MM.1S (cell line): ENCODE measurements around the gene SHANK1.

Experiments used
- DNase-seq: peaks from one replicate; pipeline ENCODE4 v3.0.0-alpha.2; 2015
- H2AFZ ChIP-seq: fragments of 300-600 bp; sonication (generic); 2 replicates; pipeline ENCODE4 v1.6.0; 2016; ENCODE audit warnings: antibody characterized with exemption, low read length
- H3F3A ChIP-seq: fragments of 300-600 bp; sonication (generic); 2 replicates; pipeline ENCODE4 v1.6.1; 2016; ENCODE audit warnings: mild to moderate bottlenecking, antibody characterized with exemption, low read length, moderate library complexity, mixed read lengths; ENCODE audit not compliant: insufficient read depth
- H3K27ac ChIP-seq: fragments of 300-600 bp; sonication (generic); 2 replicates; pipeline ENCODE4 v1.5.1; 2016; ENCODE audit warnings: mild to moderate bottlenecking, low read length
- H3K27me3 ChIP-seq: fragments of 300-600 bp; sonication (generic); replicated peaks from 2 replicates; pipeline ENCODE4 v1.6.0; 2016; ENCODE audit warnings: low read length; ENCODE audit not compliant: insufficient read depth
- H3K36me3 ChIP-seq: fragments of 300-600 bp; sonication (generic); replicated peaks from 2 replicates; pipeline ENCODE4 v1.6.1; 2016; ENCODE audit warnings: mild to moderate bottlenecking, low read length, mixed read lengths; ENCODE audit not compliant: insufficient read depth
- H3K4me1 ChIP-seq: fragments of 300-600 bp; sonication (generic); 2 replicates; pipeline ENCODE4 v1.6.1; 2016; ENCODE audit warnings: low read length, mixed read lengths
- H3K4me2 ChIP-seq: fragments of 300-600 bp; sonication (generic); 2 replicates; pipeline ENCODE4 v1.6.0; 2016; ENCODE audit warnings: low read depth, low read length
- H3K4me3 ChIP-seq: fragments of 300-600 bp; sonication (generic); 2 replicates; pipeline ENCODE4 v1.5.1; 2016; ENCODE audit warnings: low read length, mixed read lengths
- H3K79me2 ChIP-seq: fragments of 300-600 bp; sonication (generic); 2 replicates; pipeline ENCODE4 v1.6.1; 2016; ENCODE audit warnings: mixed run types, low read length, mixed read lengths
- H3K9ac ChIP-seq: fragments of 300-600 bp; sonication (generic); 2 replicates; pipeline ENCODE4 v1.6.1; 2016; ENCODE audit warnings: low read length, mixed read lengths
- H3K9me2 ChIP-seq: fragments of 300-600 bp; sonication (generic); replicated peaks from 2 replicates; pipeline ENCODE4 v1.6.1; 2016; ENCODE audit warnings: mild to moderate bottlenecking, low read length, mixed read lengths; ENCODE audit not compliant: insufficient read depth
- H3K9me3 ChIP-seq: fragments of 300-600 bp; sonication (generic); replicated peaks from 2 replicates; pipeline ENCODE4 v1.6.1; 2016; ENCODE audit warnings: mild to moderate bottlenecking, low read length, mixed read lengths; ENCODE audit not compliant: insufficient read depth
- H4K20me1 ChIP-seq: fragments of 300-600 bp; sonication (generic); 2 replicates; pipeline ENCODE4 v1.6.1; 2016; ENCODE audit warnings: mild to moderate bottlenecking, low read length, moderate library complexity, mixed read lengths; ENCODE audit not compliant: insufficient read depth
- CTCF ChIP-seq: fragments of 300-600 bp; sonication (generic); IDR thresholded peaks from 2 replicates; pipeline ENCODE4 v1.5.1; 2016; ENCODE audit warnings: antibody characterized with exemption, low read length, mixed read lengths
- EZH2 ChIP-seq: fragments of 300-600 bp; sonication (generic); optimal IDR thresholded peaks from 2 replicates; pipeline ENCODE3; 2017; ENCODE audit warnings: low read depth, mild to moderate bottlenecking, antibody characterized with exemption, low read length, mixed read lengths
- EZH2phosphoT487 ChIP-seq: fragments of 300-600 bp; sonication (generic); IDR thresholded peaks from 2 replicates; pipeline ENCODE4 v1.6.1; 2018; ENCODE audit warnings: antibody characterized with exemption, low read length

Gene SHANK1

GRCh38 chr19:50628146-50628545 is 91.5 kb downstream of the SHANK1 start:
- H3K4me3 ChIP-seq = no peak overlapping the region
- H3K9ac ChIP-seq = no peak overlapping the region
- no peaks in the 10 kb centered on the region for H3K36me3 ChIP-seq
- no peaks in the 10 kb centered on the region for H3K79me2 ChIP-seq
- H3K4me1 ChIP-seq = no peaks in the 10 kb centered on the region
- no peaks in the 10 kb centered on the region for H3K9me2 ChIP-seq
- H4K20me1 ChIP-seq = no peaks in the 10 kb centered on the region
- no peaks in the 10 kb centered on the region for H3K9me3 ChIP-seq
- no peak for DNase-seq
- H3K27ac ChIP-seq = no peak overlapping the region
- H2AFZ ChIP-seq = no peak overlapping the region
- no peak overlapping the region for H3K4me2 ChIP-seq
- no peaks in the 10 kb centered on the region for H3F3A ChIP-seq
- TF ChIP-seq EZH2 = no peak
- no peak for TF ChIP-seq CTCF
- no peak for TF ChIP-seq EZH2phosphoT487
- H3K27me3 ChIP-seq = peaks cover 44% of the 10 kb centered on the region

- no peak overlapping the region for H3K4me3 ChIP-seq
- DNase-seq = no peak
- no peak overlapping the region for H3K4me2 ChIP-seq
- H3K4me1 ChIP-seq = no peaks in the 10 kb centered on the region
- no peaks in the 10 kb centered on the region for H3F3A ChIP-seq
- H3K9ac ChIP-seq = no peak overlapping the region
- no peaks in the 10 kb centered on the region for H3K9me3 ChIP-seq
- H2AFZ ChIP-seq = no peak overlapping the region
- H3K27ac ChIP-seq = no peak overlapping the region
- H3K9me2 ChIP-seq = no peaks in the 10 kb centered on the region
- no peaks in the 10 kb centered on the region for H3K79me2 ChIP-seq
- TF ChIP-seq CTCF = no peak
- TF ChIP-seq EZH2 = no peak
- TF ChIP-seq EZH2phosphoT487 = no peak
- peaks cover 37% of the 10 kb centered on the region for H3K27me3 ChIP-seq
- no peaks in the 10 kb centered on the region for H3K36me3 ChIP-seq
- no peaks in the 10 kb centered on the region for H4K20me1 ChIP-seq
These were observed 92.8 kb downstream of the SHANK1 start for GRCh38 chr19:50626795-50627194.

- no peak overlapping the region for H3K4me3 ChIP-seq
- no peak overlapping the region for H3K27ac ChIP-seq
- H3K9ac ChIP-seq = no peak overlapping the region
- TF ChIP-seq EZH2phosphoT487 (no peak), EZH2 (no peak), CTCF (no peak)
- no peaks in the 10 kb centered on the region for H3K9me3 ChIP-seq
- peaks cover 35% of the 10 kb centered on the region for H3K27me3 ChIP-seq
- H3K36me3 ChIP-seq = no peaks in the 10 kb centered on the region
- no peaks in the 10 kb centered on the region for H4K20me1 ChIP-seq
- H3K9me2 ChIP-seq = no peaks in the 10 kb centered on the region
- no peak overlapping the region for H2AFZ ChIP-seq
- no peaks in the 10 kb centered on the region for H3K79me2 ChIP-seq
- no peak overlapping the region for H3K4me2 ChIP-seq
- no peaks in the 10 kb centered on the region for H3K4me1 ChIP-seq
- no peaks in the 10 kb centered on the region for H3F3A ChIP-seq
- no peak for DNase-seq
These were observed 93.6 kb downstream of the SHANK1 start for GRCh38 chr19:50626011-50626410.
